Spleen (tissue), 11 donors: ENCODE data around the gene LBR. TPM values are rescaled to one million over a fixed set of nuclear protein-coding genes. Genes with fewer than 3 reads are reported as not detected.
A peak's percentile ranks its signal among the peaks of the same experiment; 100 is the strongest.

Source experiments
- DNase-seq: peaks from one replicate; pipeline ENCODE4 v3.0.0-alpha.2; 2020
- H3K27ac ChIP-seq, 8 donors: fragments of 200-600 bp; sonication (generic) in 7 of 8; 1 replicate in 4 of 8; 2 replicates in 4 of 8; pipeline versions ENCODE4 v1.5.0 to v1.8.0; 2016 to 2021; ENCODE audit warnings: inconsistent platforms in 4 of 8, mild to moderate bottlenecking in 4 of 8, moderate library complexity in 1 of 8
- H3K27me3 ChIP-seq, 7 donors: fragments of 200-600 bp; sonication (generic) in 6 of 7; replicated peaks in 1 of 7; 1 replicate in 4 of 7; 2 replicates in 3 of 7; pipeline versions ENCODE4 v1.5.0 to v1.8.0; 2016 to 2021; ENCODE audit warnings: inconsistent platforms in 3 of 7, mild to moderate bottlenecking in 1 of 7
- H3K36me3 ChIP-seq, 6 donors: fragments of 200-600 bp; sonication (generic) in 5 of 6; 1 replicate in 4 of 6; 2 replicates in 2 of 6; pipeline versions ENCODE4 v1.5.0 to v1.8.0; 2016 to 2021; ENCODE audit warnings: inconsistent platforms in 2 of 6
- H3K4me1 ChIP-seq, 6 donors: fragments of 200-600 bp; sonication (generic) in 5 of 6; 1 replicate in 3 of 6; 2 replicates in 3 of 6; pipeline versions ENCODE4 v1.5.0 to v1.8.0; 2016 to 2021; ENCODE audit warnings: inconsistent platforms in 3 of 6
- H3K4me3 ChIP-seq, 8 donors: fragments of 200-600 bp; sonication (generic) in 7 of 8; 1 replicate in 4 of 8; 2 replicates in 4 of 8; pipeline versions ENCODE4 v1.5.0 to v1.8.0; 2016 to 2021; ENCODE audit warnings: inconsistent platforms in 4 of 8, mild to moderate bottlenecking in 4 of 8, moderate library complexity in 2 of 8
- H3K9me3 ChIP-seq, 8 donors: fragments of 200-600 bp; sonication (generic) in 7 of 8; 1 replicate in 4 of 8; 2 replicates in 4 of 8; pipeline versions ENCODE4 v1.5.0 to v1.8.0; 2016 to 2021; ENCODE audit warnings: inconsistent platforms in 4 of 8
- POLR2A ChIP-seq, 3 donors: fragments of 450-650 bp; IDR thresholded peaks; one replicate each; pipeline ENCODE4 v1.5.1; 2017; ENCODE audit warnings: antibody characterized with exemption in 3 of 3, mild to moderate bottlenecking in 1 of 3
- POLR2AphosphoS5 ChIP-seq, 3 donors: sonication (generic); formaldehyde crosslinking; IDR thresholded peaks; one replicate each; pipeline ENCODE4 v1.5.1; 2017; ENCODE audit warnings: antibody characterized with exemption in 3 of 3
- WGBS, 5 donors: extraction: QIAGEN DNeasy Blood & Tissue Kit in 3 of 5; methylation state at CpG; one replicate each; pipeline versions ENCODE4 v1.1.5 to v1.1.7; 2013 to 2018; 5-methylcytosine and 5-hydroxymethylcytosine counted together
- intact Hi-C: fragments of 100-400 bp; cut with DNase I; formaldehyde crosslinking; loops from one replicate; pipeline ENCODE4 v1.15.0; 2023; ENCODE audit warnings: low total_unique reads
- polyA plus RNA-seq, 3 donors: library from polyadenylated mRNA; stranded (reverse); fragments of 200-250 nt; gene quantifications; one replicate each; pipeline ENCODE4 v1.2.1, GENCODE V29; 2013
- total RNA-seq, 7 donors: library from RNA; depleted of rRNA in 3 of 7; stranded (reverse); fragments of >200 nt in 3 of 7; fragmentation: NEBNext Ultra II Directional in 4 of 7; extraction: Animal tissue kit (Norgen Biotek cat#: 25700) in 4 of 7; gene quantifications; one replicate each; pipeline versions ENCODE4 v1.1.0 to v1.2.1, GENCODE V29; 2016 to 2021
- TF ChIP-seq, protein P1 (sequence below), 11 experiments: fragments of 200-600 bp in 7 of 11; fragments of 450-650 bp in 4 of 11; sonication (generic) in 4 of 11; IDR thresholded peaks in 8 of 11; conservative IDR thresholded peaks in 3 of 11; 1 replicate in 7 of 11; 2 replicates in 4 of 11; pipeline versions ENCODE4 v1.4.0 to v1.8.0; 2016 to 2021; ENCODE audit warnings: antibody characterized with exemption in 11 of 11, inconsistent platforms in 4 of 11, mild to moderate bottlenecking in 1 of 11
- donor health status: healthy with polysubstance abuse.
- donor health status: DM: no; HTN: no; CAD: no; lungs with moderate emphysema.
- donor health status: DM: no; HTN: no; CAD: no.
- donor health status: Bipolar disorder and iron deficiency.
- donor health status: healthy.
- donor health status: DM: no; HTN: no; CAD: no.
- donor health status: DM: yes; HTN: yes; CAD: no.

Gene LBR
- total and polyA plus RNA-seq, 10 donors: 20.8 to 157 (median 87.9) TPM

DNA sequence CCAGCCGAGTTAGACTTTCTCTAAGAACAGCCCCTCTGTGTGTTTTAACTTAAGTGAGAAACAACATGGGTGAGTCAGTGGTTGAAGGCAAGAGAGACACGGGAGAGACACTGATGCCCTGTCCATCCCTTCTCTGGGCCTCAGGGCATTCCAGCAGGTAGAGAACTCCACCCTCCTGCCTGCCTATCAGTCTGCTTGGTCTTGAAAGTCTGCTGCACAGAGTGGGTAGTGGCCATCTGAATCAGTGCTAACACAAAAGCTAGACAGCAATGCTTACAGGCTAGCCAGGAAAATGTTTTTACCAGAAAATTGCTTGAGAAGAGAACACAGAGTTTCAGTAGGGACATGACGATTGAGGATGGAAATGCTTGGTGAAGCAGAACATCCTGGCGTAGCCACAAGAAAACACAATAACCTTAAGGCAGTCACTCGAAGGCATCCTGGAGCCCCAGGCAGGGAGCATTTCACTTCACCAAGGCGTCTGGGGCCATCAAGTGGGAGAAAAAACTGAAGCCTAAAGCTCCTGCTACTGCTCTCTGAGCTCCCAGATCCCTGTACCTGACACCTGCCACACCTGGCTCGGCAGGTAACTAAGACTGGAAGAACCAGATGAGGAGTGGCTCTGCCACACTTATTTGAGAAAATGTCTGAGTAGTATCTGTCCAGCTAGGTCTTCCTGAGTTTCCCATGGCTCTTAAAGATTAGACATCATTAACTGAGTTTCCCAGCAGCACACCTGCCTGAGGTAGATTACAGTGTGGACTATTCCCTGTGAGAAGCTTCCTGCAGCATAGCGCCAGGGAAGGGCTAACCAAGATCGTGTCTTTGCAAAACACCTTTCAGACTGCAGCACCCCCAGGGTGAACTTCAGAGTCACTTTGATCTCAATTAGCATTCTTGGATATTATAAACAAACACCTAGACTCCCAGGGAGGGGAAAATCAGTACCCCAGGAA, 18.1 kb upstream of the LBR start:
- peaks cover 21 to 97% (median 65%) of the 10 kb centered on the region in 6 donors for H3K4me1 ChIP-seq
- WGBS, 5 donors: 60 to 71% (median 63%) methylated on average over 9 of the region's 9 CpGs
- peak overlapping the region; percentile 84 to 93 (median 90) for H3K27ac ChIP-seq
- no peaks in the 10 kb centered on the region for H3K9me3 ChIP-seq
- DNase-seq: no peak
- TF ChIP-seq POLR2AphosphoS5 (IDR thresholded peaks at IDR 0.05): peak in 1 of 3 donors; percentile 32
- TF ChIP-seq, protein P1, sequence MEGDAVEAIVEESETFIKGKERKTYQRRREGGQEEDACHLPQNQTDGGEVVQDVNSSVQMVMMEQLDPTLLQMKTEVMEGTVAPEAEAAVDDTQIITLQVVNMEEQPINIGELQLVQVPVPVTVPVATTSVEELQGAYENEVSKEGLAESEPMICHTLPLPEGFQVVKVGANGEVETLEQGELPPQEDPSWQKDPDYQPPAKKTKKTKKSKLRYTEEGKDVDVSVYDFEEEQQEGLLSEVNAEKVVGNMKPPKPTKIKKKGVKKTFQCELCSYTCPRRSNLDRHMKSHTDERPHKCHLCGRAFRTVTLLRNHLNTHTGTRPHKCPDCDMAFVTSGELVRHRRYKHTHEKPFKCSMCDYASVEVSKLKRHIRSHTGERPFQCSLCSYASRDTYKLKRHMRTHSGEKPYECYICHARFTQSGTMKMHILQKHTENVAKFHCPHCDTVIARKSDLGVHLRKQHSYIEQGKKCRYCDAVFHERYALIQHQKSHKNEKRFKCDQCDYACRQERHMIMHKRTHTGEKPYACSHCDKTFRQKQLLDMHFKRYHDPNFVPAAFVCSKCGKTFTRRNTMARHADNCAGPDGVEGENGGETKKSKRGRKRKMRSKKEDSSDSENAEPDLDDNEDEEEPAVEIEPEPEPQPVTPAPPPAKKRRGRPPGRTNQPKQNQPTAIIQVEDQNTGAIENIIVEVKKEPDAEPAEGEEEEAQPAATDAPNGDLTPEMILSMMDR (IDR thresholded peaks at IDR 0.05 in 8 of 11, conservative IDR thresholded peaks at IDR 0.05 in 3 of 11): no peak
- no peaks in the 10 kb centered on the region for H3K27me3 ChIP-seq
- H3K4me3 ChIP-seq: peak overlapping the region in 1 of 8 donors; percentile 54
- no peaks in the 10 kb centered on the region for H3K36me3 ChIP-seq
- intact Hi-C loops: no loop called here

DNA sequence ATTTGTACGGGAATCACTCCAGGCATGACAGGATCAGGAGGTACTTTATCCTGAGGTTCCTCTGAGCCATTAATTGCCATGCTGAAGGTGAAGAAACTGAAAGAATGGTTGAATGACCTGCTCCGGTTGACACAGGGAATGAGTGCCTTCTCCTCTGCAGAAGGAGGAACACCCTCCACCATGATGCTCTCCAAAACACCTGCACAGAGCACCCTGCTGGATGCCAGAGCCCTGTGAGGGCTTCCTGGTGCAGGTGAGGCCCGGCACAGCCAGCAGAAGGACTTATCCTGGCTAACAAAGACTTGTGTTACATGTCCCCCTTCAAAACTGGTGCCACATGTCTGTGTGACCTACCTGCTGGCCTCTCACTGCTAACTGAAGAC, 14.3 kb upstream of the LBR start:
- intact Hi-C loops: no loop called here
- Histone ChIP-seq H3K4me3 (no peak overlapping the region), H3K4me1 (peaks cover 21 to 61% (median 55%) of the 10 kb centered on the region in 6 donors), H3K9me3 (no peaks in the 10 kb centered on the region), H3K27me3 (no peaks in the 10 kb centered on the region), H3K36me3 (no peaks in the 10 kb centered on the region), H3K27ac (peak overlapping the region; percentile 16 to 90 (median 60))
- TF ChIP-seq POLR2A (IDR thresholded peaks at IDR 0.05): no peak
- TF ChIP-seq, protein P1 (IDR thresholded peaks at IDR 0.05 in 8 of 11, conservative IDR thresholded peaks at IDR 0.05 in 3 of 11): no peak
- TF ChIP-seq POLR2AphosphoS5 (IDR thresholded peaks at IDR 0.05): no peak
- WGBS, 5 donors: 60 to 80% (median 67%) methylated on average over 3 of the region's 3 CpGs
- DNase-seq: no peak

GRCh38 chr1:225441314-225442122, 13.7 kb upstream of the LBR start:
- DNase-seq: no peak
- no peaks in the 10 kb centered on the region for H3K9me3 ChIP-seq
- peaks cover 21 to 56% (median 49%) of the 10 kb centered on the region in 6 donors for H3K4me1 ChIP-seq
- H3K27ac ChIP-seq: peak overlapping the region; percentile 16 to 90 (median 60)
- no peaks in the 10 kb centered on the region for H3K27me3 ChIP-seq
- WGBS, 5 donors: 61 to 72% (median 65%) methylated on average over 9 of the region's 9 CpGs
- H3K4me3 ChIP-seq: no peak overlapping the region
- no peak for TF ChIP-seq POLR2AphosphoS5 (IDR thresholded peaks at IDR 0.05)
- TF ChIP-seq, protein P1 (IDR thresholded peaks at IDR 0.05 in 8 of 11, conservative IDR thresholded peaks at IDR 0.05 in 3 of 11): peak in 2 of 11 experiments; percentile 6 to 18
- no peak for TF ChIP-seq POLR2A (IDR thresholded peaks at IDR 0.05)
- intact Hi-C loops: no loop called here
- H3K36me3 ChIP-seq: no peaks in the 10 kb centered on the region
